Endothelial cell of umbilical vein (primary cell): Measurements from ENCODE around the gene TMEM266. TPM values are rescaled to one million over a fixed set of nuclear protein-coding genes. Genes with fewer than 3 reads are reported as not detected.

Source experiments
- BruUV-seq: library from RNA; stranded (reverse); fragments of 400-500 nt; replicated peaks from 2 replicates; lab custom pipeline; 2021; lab: Mats Ljungman, UMichigan
- CTCF ChIA-PET: fragments of 300-600, 350-600 bp; sonication (Branson Sonifier 250); formaldehyde crosslinking; loops from one replicate; lab custom pipeline; 2021; ENCODE audit warnings: antibody characterized with exemption, inconsistent platforms; lab: Charles Lee
- POLR2A ChIA-PET: fragments of 300-600, 350-600 bp; sonication (Branson Sonifier 250); formaldehyde crosslinking; loops from one replicate; lab custom pipeline; 2021; ENCODE audit warnings: antibody characterized with exemption, inconsistent platforms; lab: Charles Lee
- DNase-seq: peaks from one replicate; pipeline ENCODE4 v3.0.0-alpha.2; 2011; ENCODE audit warnings: low read depth, low spot score
- FAIRE-seq: peaks from 2 replicates; lab custom pipeline; 2011; peaks lifted over from hg19 to GRCh38; lab: Jason Lieb, UNC
- H2AFZ ChIP-seq: 2 replicates; pipeline ENCODE4 v1.6.0; 2012; ENCODE audit warnings: low read depth, low read length, control low read depth, inconsistent platforms
- H3K27ac ChIP-seq: 2 replicates; pipeline ENCODE4 v1.5.1; 2011; ENCODE audit warnings: low read depth, mild to moderate bottlenecking, control low read depth, low read length, moderate library complexity; ENCODE audit not compliant: insufficient read depth
- H3K27me3 ChIP-seq, 2 experiments: 2 replicates each; pipeline versions ENCODE4 v1.6.0 to v1.6.1; 2011; ENCODE audit warnings: low read length in 2 of 2, mixed read lengths in 1 of 2; ENCODE audit not compliant: control insufficient read depth in 2 of 2, insufficient read depth in 2 of 2
- H3K36me3 ChIP-seq, 2 experiments: 2 replicates in 1 of 2; 3 replicates in 1 of 2; pipeline ENCODE4 v1.5.1; 2011; ENCODE audit warnings: low read length in 2 of 2, mild to moderate bottlenecking in 1 of 2, moderate library complexity in 1 of 2; ENCODE audit not compliant: control insufficient read depth in 2 of 2, insufficient read depth in 2 of 2; ENCODE audit errors: extremely low read depth in 1 of 2
- H3K4me1 ChIP-seq: 3 replicates; pipeline ENCODE4 v1.5.1; 2011; ENCODE audit warnings: mild to moderate bottlenecking, low read length; ENCODE audit not compliant: control insufficient read depth, insufficient read depth; ENCODE audit errors: extremely low read depth
- H3K4me2 ChIP-seq: 2 replicates; pipeline ENCODE4 v1.6.1; 2011; ENCODE audit warnings: low read length, control low read depth, mixed read lengths; ENCODE audit not compliant: insufficient read depth
- H3K4me3 ChIP-seq, 3 experiments: fragments of 200-600 bp in 1 of 3; sonication (generic), shearing (Covaris generic) in 1 of 3; replicated peaks in 1 of 3; 2 replicates each; pipeline ENCODE4 v1.5.1; 2011 to 2016; ENCODE audit warnings: control low read depth in 3 of 3, low read length in 3 of 3, mild to moderate bottlenecking in 2 of 3, inconsistent platforms in 1 of 3, low read depth in 1 of 3, moderate library complexity in 1 of 3; ENCODE audit not compliant: insufficient read depth in 1 of 3
- H3K79me2 ChIP-seq: 2 replicates; pipeline ENCODE4 v1.6.0; 2012; ENCODE audit warnings: low read length, inconsistent platforms; ENCODE audit not compliant: control insufficient read depth, insufficient read depth
- H3K9ac ChIP-seq: replicated peaks from 2 replicates; pipeline ENCODE3; 2011; ENCODE audit warnings: low read length, control low read depth; ENCODE audit not compliant: insufficient read depth; ENCODE audit errors: extremely low read depth
- H3K9me1 ChIP-seq: replicated peaks from 3 replicates; pipeline ENCODE4 v1.6.0; 2011; ENCODE audit warnings: mild to moderate bottlenecking, low read length; ENCODE audit not compliant: control insufficient read depth, insufficient read depth; ENCODE audit errors: extremely low read depth
- H3K9me3 ChIP-seq: replicated peaks from 2 replicates; pipeline ENCODE4 v1.5.1; 2012; ENCODE audit warnings: low read length, inconsistent platforms; ENCODE audit not compliant: control insufficient read depth, insufficient read depth
- H4K20me1 ChIP-seq: replicated peaks from 2 replicates; pipeline ENCODE3; 2011; ENCODE audit warnings: mild to moderate bottlenecking, low read length; ENCODE audit not compliant: control insufficient read depth, insufficient read depth; ENCODE audit errors: extremely low read depth
- EZH2 ChIP-seq: IDR thresholded peaks from 2 replicates; pipeline ENCODE4 v1.6.1; 2012; ENCODE audit warnings: borderline replicate concordance, low read depth, mild to moderate bottlenecking, moderate library complexity, low read length, inconsistent platforms; ENCODE audit not compliant: severe bottlenecking
- FOS ChIP-seq: IDR thresholded peaks from 2 replicates; pipeline ENCODE4 v1.6.1; 2011; ENCODE audit warnings: mild to moderate bottlenecking, low read length, moderate library complexity, borderline replicate concordance; ENCODE audit not compliant: insufficient read depth
- GATA2 ChIP-seq: IDR thresholded peaks from 2 replicates; pipeline ENCODE4 v1.7.0; 2011; ENCODE audit warnings: low read depth, mild to moderate bottlenecking, moderate library complexity, mixed read lengths, low read length; ENCODE audit not compliant: insufficient read length, insufficient read depth
- JUN ChIP-seq: IDR thresholded peaks from 2 replicates; pipeline ENCODE4 v1.6.1; 2011; ENCODE audit warnings: borderline replicate concordance, low read depth; ENCODE audit not compliant: insufficient read length, insufficient read depth
- MYC ChIP-seq: IDR thresholded peaks from one replicate; pipeline ENCODE4 v1.6.1; 2011; ENCODE audit warnings: mild to moderate bottlenecking, low read depth, low read length
- POLR2A ChIP-seq: IDR thresholded peaks from 2 replicates; pipeline ENCODE4 v1.6.1; 2012; ENCODE audit warnings: low read depth, mild to moderate bottlenecking, control low read depth, low read length
- POLR2AphosphoS5 ChIP-seq: IDR thresholded peaks from 2 replicates; pipeline ENCODE4 v1.6.1; 2012; ENCODE audit warnings: low read depth, mild to moderate bottlenecking, control low read depth, low read length, moderate library complexity; ENCODE audit not compliant: insufficient read depth
- dilution Hi-C: fragments of 300-500 bp; cut with MboI; formaldehyde crosslinking; loops from one replicate; pipeline ENCODE4 v1.15.0; 2019; ENCODE audit warnings: low sequenced_read_pairs; ENCODE audit not compliant: extremely low pct_ligation_motif_present
- intact Hi-C: fragments of 100-400 bp; cut with micrococcal nuclease; formaldehyde crosslinking; loops from one replicate; pipeline ENCODE4 v1.10.0; 2022
- polyA plus RNA-seq, 4 experiments: library from polyadenylated mRNA; depleted of rRNA in 3 of 4; stranded (reverse) in 3 of 4; unstranded in 1 of 4; fragments of >200 nt; gene quantifications; 2 replicates each; pipeline versions ENCODE4 v1.2.1 to v1.2.3, GENCODE V29; 2011 to 2012; ENCODE audit warnings: missing spikeins in 1 of 4
- total RNA-seq: library from RNA; stranded (reverse); gene quantifications from 2 replicates; pipeline ENCODE4 v1.2.3, GENCODE V29; 2021
- TF ChIP-seq, protein P1 (sequence below): IDR thresholded peaks from 2 replicates; pipeline ENCODE4 v1.6.1; 2011; ENCODE audit not compliant: insufficient read depth, insufficient read length
- TF ChIP-seq, protein P2 (sequence below), 2 donors: IDR thresholded peaks; 1 replicate in 1 of 2; 2 replicates in 1 of 2; pipeline ENCODE4 v1.5.1; 2011; ENCODE audit warnings: low read length in 2 of 2, mild to moderate bottlenecking in 2 of 2, moderate library complexity in 2 of 2, control low read depth in 1 of 2, inconsistent platforms in 1 of 2, low read depth in 1 of 2; ENCODE audit not compliant: insufficient read depth in 1 of 2; ENCODE audit errors: extremely low read depth in 1 of 2

TMEM266 gene
- total and polyA plus RNA-seq, 2 donors (not counting 3 experiments of a cell fraction or from before 2014, with no cell fraction given) = not detected

DNA sequence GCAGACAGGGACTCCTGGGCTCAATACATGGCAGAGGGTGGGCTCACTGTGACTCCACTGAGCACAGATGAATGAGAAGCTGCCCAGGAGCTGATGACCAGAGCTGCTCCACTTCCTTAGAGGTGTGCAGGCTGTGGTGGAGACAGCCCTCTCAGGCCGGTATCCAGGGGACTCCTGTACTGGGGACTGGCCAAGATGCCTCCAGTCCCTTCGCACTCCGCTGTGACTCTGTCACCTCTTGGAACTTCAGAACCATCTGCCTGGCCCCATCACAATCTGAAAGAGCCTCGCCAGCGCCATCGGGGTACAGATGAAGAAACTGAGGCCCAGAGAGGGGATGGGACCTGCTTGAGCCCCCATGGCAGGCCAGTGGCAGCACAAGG lies 140.3 kb downstream of the TMEM266 start:
- H4K20me1 ChIP-seq = no peaks in the 10 kb centered on the region
- no peaks in the 10 kb centered on the region for H3K9me3 ChIP-seq
- no peaks in the 10 kb centered on the region for H3K36me3 ChIP-seq
- dilution Hi-C loops (no loop called here), intact Hi-C loops (no loop called here)
- ChIA-PET POLR2A (no interaction called here), CTCF (interaction anchor here (0.6 to 1.4 kb wide), 3 partner anchors 14 to 61 kb away, joined by 3 to 4 read pairs (median 4); no protein-coding TSS in a partner anchor)
- H3K9ac ChIP-seq = no peak overlapping the region
- BruUV-seq = no TSS peak
- DNase-seq = no peak
- H3K4me3 ChIP-seq = no peak overlapping the region
- no peak for TF ChIP-seq FOS
- H3K27ac ChIP-seq = no peak overlapping the region
- FAIRE-seq = no peak
- no peaks in the 10 kb centered on the region for H3K9me1 ChIP-seq
- peaks cover 14% of the 10 kb centered on the region for H3K4me1 ChIP-seq
- H2AFZ ChIP-seq = no peak overlapping the region
- H3K79me2 ChIP-seq = no peaks in the 10 kb centered on the region
- H3K4me2 ChIP-seq = no peak overlapping the region
- no peaks in the 10 kb centered on the region for H3K27me3 ChIP-seq

DNA sequence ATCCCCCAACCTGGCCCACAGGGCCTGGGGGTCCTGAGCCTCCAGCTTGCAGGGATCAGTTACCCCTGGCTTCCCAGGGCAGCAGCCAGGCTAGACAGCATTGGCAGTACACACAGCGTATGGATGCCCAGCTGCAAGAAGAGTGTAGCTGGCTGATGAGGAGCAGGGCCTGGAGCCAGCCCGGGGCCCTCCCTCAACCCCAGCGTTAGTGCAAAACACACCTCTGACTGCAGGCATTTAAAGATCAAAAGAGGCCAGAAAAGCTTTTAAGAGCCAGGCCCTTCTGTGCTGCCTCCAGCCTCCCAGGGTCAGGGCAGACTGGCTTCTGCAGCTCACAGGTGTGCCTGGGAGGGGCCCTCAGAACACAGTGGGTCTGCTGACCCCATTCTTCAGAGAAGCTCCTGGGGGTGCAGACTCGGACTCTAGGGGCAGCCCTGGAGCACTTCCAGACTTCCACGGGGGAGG lies 140.9 kb downstream of the TMEM266 start:
- Histone ChIP-seq H3K27me3 (no peaks in the 10 kb centered on the region), H3K4me1 (peaks cover 14% of the 10 kb centered on the region), H3K36me3 (no peaks in the 10 kb centered on the region), H2AFZ (no peak overlapping the region), H3K4me3 (no peak overlapping the region), H3K9me1 (no peaks in the 10 kb centered on the region), H3K9me3 (no peaks in the 10 kb centered on the region), H3K27ac (no peak overlapping the region), H3K79me2 (no peaks in the 10 kb centered on the region), H3K9ac (no peak overlapping the region), H4K20me1 (no peaks in the 10 kb centered on the region), H3K4me2 (no peak overlapping the region)
- dilution Hi-C loops = no loop called here
- TF ChIP-seq EZH2 (no peak), GATA2 (no peak), POLR2AphosphoS5 (no peak), POLR2A (no peak), MYC (no peak), FOS (no peak), JUN (no peak)
- TF ChIP-seq, protein P1, sequence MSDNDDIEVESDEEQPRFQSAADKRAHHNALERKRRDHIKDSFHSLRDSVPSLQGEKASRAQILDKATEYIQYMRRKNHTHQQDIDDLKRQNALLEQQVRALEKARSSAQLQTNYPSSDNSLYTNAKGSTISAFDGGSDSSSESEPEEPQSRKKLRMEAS = no peak
- TF ChIP-seq, protein P2, sequence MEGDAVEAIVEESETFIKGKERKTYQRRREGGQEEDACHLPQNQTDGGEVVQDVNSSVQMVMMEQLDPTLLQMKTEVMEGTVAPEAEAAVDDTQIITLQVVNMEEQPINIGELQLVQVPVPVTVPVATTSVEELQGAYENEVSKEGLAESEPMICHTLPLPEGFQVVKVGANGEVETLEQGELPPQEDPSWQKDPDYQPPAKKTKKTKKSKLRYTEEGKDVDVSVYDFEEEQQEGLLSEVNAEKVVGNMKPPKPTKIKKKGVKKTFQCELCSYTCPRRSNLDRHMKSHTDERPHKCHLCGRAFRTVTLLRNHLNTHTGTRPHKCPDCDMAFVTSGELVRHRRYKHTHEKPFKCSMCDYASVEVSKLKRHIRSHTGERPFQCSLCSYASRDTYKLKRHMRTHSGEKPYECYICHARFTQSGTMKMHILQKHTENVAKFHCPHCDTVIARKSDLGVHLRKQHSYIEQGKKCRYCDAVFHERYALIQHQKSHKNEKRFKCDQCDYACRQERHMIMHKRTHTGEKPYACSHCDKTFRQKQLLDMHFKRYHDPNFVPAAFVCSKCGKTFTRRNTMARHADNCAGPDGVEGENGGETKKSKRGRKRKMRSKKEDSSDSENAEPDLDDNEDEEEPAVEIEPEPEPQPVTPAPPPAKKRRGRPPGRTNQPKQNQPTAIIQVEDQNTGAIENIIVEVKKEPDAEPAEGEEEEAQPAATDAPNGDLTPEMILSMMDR (IDR thresholded peaks at IDR 0.05; ENCODE audit: extremely low read depth in 1 of 2, insufficient read depth in 1 of 2, low read depth in 1 of 2, low read length in 2 of 2) = no peak
- intact Hi-C loops = no loop called here
- DNase-seq (no peak), FAIRE-seq (no peak)
- BruUV-seq = no TSS peak
- ChIA-PET CTCF (interaction anchor here (0.6 to 0.9 kb wide), 2 partner anchors 15 to 62 kb away, joined by 3 to 4 read pairs; no protein-coding TSS in a partner anchor), POLR2A (no interaction called here)
